ENCODE results near the gene TWNK. TPM values are rescaled to one million over a fixed set of nuclear protein-coding genes. Genes with fewer than 3 reads are reported as not detected.

Gene TWNK
- total and polyA plus RNA-seq, 2 donors (not counting 3 experiments of a cell fraction or from before 2014, with no cell fraction given), result 5.6 to 10.9 TPM

- peaks cover 33% of the 10 kb centered on the region for H3K4me1 ChIP-seq (ENCODE audit: control insufficient read depth, extremely low read depth, insufficient read depth, low read length)
- FAIRE-seq, result peak; percentile 86
- intact Hi-C loops (cut with micrococcal nuclease), result loop anchor here (1.0 to 2.0 kb wide), 2 partner anchors 16 to 63 kb away; partner anchors contain the start of gene KAZALD1
These were observed 10.2 kb downstream of the TWNK start for GRCh38 chr10:100997360-100998182.

More at GRCh38 chr10:100997360-100998182, 10.2 kb downstream of the TWNK start:
- no peaks in the 10 kb centered on the region for H3K27me3 ChIP-seq (ENCODE audit: control insufficient read depth in 2 of 2, insufficient read depth in 2 of 2, low read length in 2 of 2)
- ChIA-PET CTCF (interaction anchor here (0.5 to 12.6 kb wide), 13 partner anchors 10 to 145 kb away, joined by 3 to 254 read pairs (median 4); partner anchors contain the start of genes MRPL43, PDZD7, SEMA4G and SFXN3), POLR2A (no interaction called here)
- BruUV-seq (replicated peaks), result no TSS peak
- H2AFZ ChIP-seq (ENCODE audit: low read depth, low read length), result peak overlapping the region; percentile 87
- no peaks in the 10 kb centered on the region for H3K9me1 ChIP-seq (replicated peaks; ENCODE audit: control insufficient read depth, extremely low read depth, insufficient read depth, low read length)
- dilution Hi-C loops (cut with MboI; ENCODE audit: extremely low pct_ligation_motif_present, low sequenced_read_pairs), result no loop called here
- peak overlapping the region; percentile 45 to 52 (median 49) for H3K4me3 ChIP-seq (replicated peaks in 1 of 3; ENCODE audit: insufficient read depth in 1 of 3, low read depth in 1 of 3, low read length in 3 of 3)
- peak overlapping the region; percentile 84 for H3K9ac ChIP-seq (replicated peaks; ENCODE audit: extremely low read depth, insufficient read depth, low read length)
- H3K36me3 ChIP-seq (ENCODE audit: control insufficient read depth in 2 of 2, extremely low read depth in 1 of 2, insufficient read depth in 2 of 2, low read length in 2 of 2), result peaks cover 3 to 4% of the 10 kb centered on the region in 2 experiments
- H3K4me2 ChIP-seq (ENCODE audit: insufficient read depth, low read length), result peak overlapping the region; percentile 6
- no peaks in the 10 kb centered on the region for H3K9me3 ChIP-seq (replicated peaks; ENCODE audit: control insufficient read depth, insufficient read depth, low read length)
- DNase-seq (ENCODE audit: low read depth, low spot score), result peak; percentile 71
- peak overlapping the region; percentile 86 for H3K27ac ChIP-seq (ENCODE audit: insufficient read depth, low read depth, low read length)
- TF ChIP-seq FOS (IDR thresholded peaks at IDR 0.05; ENCODE audit: borderline replicate concordance, insufficient read depth, low read length), result no peak
- peak; percentile 93 to 95 for TF ChIP-seq CTCF (IDR thresholded peaks at IDR 0.05; ENCODE audit: extremely low read depth in 1 of 2, insufficient read depth in 1 of 2, low read depth in 1 of 2, low read length in 2 of 2)
- H3K79me2 ChIP-seq (ENCODE audit: control insufficient read depth, insufficient read depth, low read length), result peaks cover 24% of the 10 kb centered on the region
- H4K20me1 ChIP-seq (replicated peaks; ENCODE audit: control insufficient read depth, extremely low read depth, insufficient read depth, low read length), result no peaks in the 10 kb centered on the region
